MM.1S (cell line): ENCODE results near the gene HJURP.

Source experiments
- DNase-seq: peaks from one replicate; pipeline ENCODE4 v3.0.0-alpha.2; 2015
- H2AFZ ChIP-seq: fragments of 300-600 bp; sonication (generic); 2 replicates; pipeline ENCODE4 v1.6.0; 2016; ENCODE audit warnings: antibody characterized with exemption, low read length
- H3F3A ChIP-seq: fragments of 300-600 bp; sonication (generic); 2 replicates; pipeline ENCODE4 v1.6.1; 2016; ENCODE audit warnings: mild to moderate bottlenecking, antibody characterized with exemption, low read length, moderate library complexity, mixed read lengths; ENCODE audit not compliant: insufficient read depth
- H3K27ac ChIP-seq: fragments of 300-600 bp; sonication (generic); 2 replicates; pipeline ENCODE4 v1.5.1; 2016; ENCODE audit warnings: mild to moderate bottlenecking, low read length
- H3K27me3 ChIP-seq: fragments of 300-600 bp; sonication (generic); replicated peaks from 2 replicates; pipeline ENCODE4 v1.6.0; 2016; ENCODE audit warnings: low read length; ENCODE audit not compliant: insufficient read depth
- H3K36me3 ChIP-seq: fragments of 300-600 bp; sonication (generic); replicated peaks from 2 replicates; pipeline ENCODE4 v1.6.1; 2016; ENCODE audit warnings: mild to moderate bottlenecking, low read length, mixed read lengths; ENCODE audit not compliant: insufficient read depth
- H3K4me1 ChIP-seq: fragments of 300-600 bp; sonication (generic); 2 replicates; pipeline ENCODE4 v1.6.1; 2016; ENCODE audit warnings: low read length, mixed read lengths
- H3K4me2 ChIP-seq: fragments of 300-600 bp; sonication (generic); 2 replicates; pipeline ENCODE4 v1.6.0; 2016; ENCODE audit warnings: low read depth, low read length
- H3K4me3 ChIP-seq: fragments of 300-600 bp; sonication (generic); 2 replicates; pipeline ENCODE4 v1.5.1; 2016; ENCODE audit warnings: low read length, mixed read lengths
- H3K79me2 ChIP-seq: fragments of 300-600 bp; sonication (generic); 2 replicates; pipeline ENCODE4 v1.6.1; 2016; ENCODE audit warnings: mixed run types, low read length, mixed read lengths
- H3K9ac ChIP-seq: fragments of 300-600 bp; sonication (generic); 2 replicates; pipeline ENCODE4 v1.6.1; 2016; ENCODE audit warnings: low read length, mixed read lengths
- H3K9me2 ChIP-seq: fragments of 300-600 bp; sonication (generic); replicated peaks from 2 replicates; pipeline ENCODE4 v1.6.1; 2016; ENCODE audit warnings: mild to moderate bottlenecking, low read length, mixed read lengths; ENCODE audit not compliant: insufficient read depth
- H3K9me3 ChIP-seq: fragments of 300-600 bp; sonication (generic); replicated peaks from 2 replicates; pipeline ENCODE4 v1.6.1; 2016; ENCODE audit warnings: mild to moderate bottlenecking, low read length, mixed read lengths; ENCODE audit not compliant: insufficient read depth
- H4K20me1 ChIP-seq: fragments of 300-600 bp; sonication (generic); 2 replicates; pipeline ENCODE4 v1.6.1; 2016; ENCODE audit warnings: mild to moderate bottlenecking, low read length, moderate library complexity, mixed read lengths; ENCODE audit not compliant: insufficient read depth
- EZH2 ChIP-seq: fragments of 300-600 bp; sonication (generic); optimal IDR thresholded peaks from 2 replicates; pipeline ENCODE3; 2017; ENCODE audit warnings: low read depth, mild to moderate bottlenecking, antibody characterized with exemption, low read length, mixed read lengths
- EZH2phosphoT487 ChIP-seq: fragments of 300-600 bp; sonication (generic); IDR thresholded peaks from 2 replicates; pipeline ENCODE4 v1.6.1; 2018; ENCODE audit warnings: antibody characterized with exemption, low read length
- TF ChIP-seq, protein P1 (sequence below): fragments of 300-600 bp; sonication (generic); IDR thresholded peaks from 2 replicates; pipeline ENCODE4 v1.5.1; 2016; ENCODE audit warnings: antibody characterized with exemption, low read length, mixed read lengths

The HJURP gene

DNA sequence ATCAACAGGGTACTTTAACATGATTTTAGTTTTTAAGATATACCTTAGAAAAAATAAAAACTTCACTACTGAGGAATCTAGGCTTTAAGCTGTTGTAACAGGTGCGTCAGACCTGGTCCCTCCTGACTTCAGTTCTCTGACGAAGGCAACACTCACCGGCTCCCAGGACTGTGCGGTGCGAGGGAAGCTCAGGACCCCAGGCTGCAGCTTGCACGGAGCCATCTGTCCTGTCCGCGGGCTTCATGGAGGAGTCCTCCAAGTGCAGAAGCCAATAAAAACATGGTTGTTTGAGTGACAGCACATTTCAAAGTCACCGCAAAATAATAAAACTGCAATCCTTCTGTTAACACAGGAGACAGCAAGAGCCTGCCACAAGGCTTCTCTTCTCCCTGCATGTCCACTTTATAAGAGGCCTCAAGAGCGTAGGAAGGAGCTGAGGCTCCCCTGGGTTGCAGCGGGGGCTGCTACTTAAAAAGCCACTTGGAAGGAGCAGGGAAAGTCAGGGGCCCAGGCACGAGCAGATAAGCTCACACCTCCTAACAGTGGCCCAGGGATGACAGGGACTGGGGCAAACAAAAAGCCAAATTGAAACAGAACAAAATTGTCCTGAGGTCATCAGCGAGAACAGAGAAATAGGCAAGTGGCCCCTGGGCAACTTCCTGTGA, 4.6 kb downstream of the HJURP start:
- H3K4me3 ChIP-seq, result no peak overlapping the region
- H4K20me1 ChIP-seq, result no peaks in the 10 kb centered on the region
- no peak overlapping the region for H3K4me2 ChIP-seq
- no peak overlapping the region for H3K9ac ChIP-seq
- TF ChIP-seq, protein P1, sequence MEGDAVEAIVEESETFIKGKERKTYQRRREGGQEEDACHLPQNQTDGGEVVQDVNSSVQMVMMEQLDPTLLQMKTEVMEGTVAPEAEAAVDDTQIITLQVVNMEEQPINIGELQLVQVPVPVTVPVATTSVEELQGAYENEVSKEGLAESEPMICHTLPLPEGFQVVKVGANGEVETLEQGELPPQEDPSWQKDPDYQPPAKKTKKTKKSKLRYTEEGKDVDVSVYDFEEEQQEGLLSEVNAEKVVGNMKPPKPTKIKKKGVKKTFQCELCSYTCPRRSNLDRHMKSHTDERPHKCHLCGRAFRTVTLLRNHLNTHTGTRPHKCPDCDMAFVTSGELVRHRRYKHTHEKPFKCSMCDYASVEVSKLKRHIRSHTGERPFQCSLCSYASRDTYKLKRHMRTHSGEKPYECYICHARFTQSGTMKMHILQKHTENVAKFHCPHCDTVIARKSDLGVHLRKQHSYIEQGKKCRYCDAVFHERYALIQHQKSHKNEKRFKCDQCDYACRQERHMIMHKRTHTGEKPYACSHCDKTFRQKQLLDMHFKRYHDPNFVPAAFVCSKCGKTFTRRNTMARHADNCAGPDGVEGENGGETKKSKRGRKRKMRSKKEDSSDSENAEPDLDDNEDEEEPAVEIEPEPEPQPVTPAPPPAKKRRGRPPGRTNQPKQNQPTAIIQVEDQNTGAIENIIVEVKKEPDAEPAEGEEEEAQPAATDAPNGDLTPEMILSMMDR, result no peak
- TF ChIP-seq EZH2 (no peak), EZH2phosphoT487 (no peak)
- H3K4me1 ChIP-seq, result 0 out of 2 replicates have a peak, but pooled peaks cover 3% of the 10 kb centered on the region
- H2AFZ ChIP-seq, result no peak overlapping the region
- no peak overlapping the region for H3K27ac ChIP-seq
- no peaks in the 10 kb centered on the region for H3K9me2 ChIP-seq
- peaks cover 88% of the 10 kb centered on the region for H3K79me2 ChIP-seq
- 0 out of 2 replicates have a peak, but pooled peaks cover 4% of the 10 kb centered on the region for H3F3A ChIP-seq
- peaks cover 7% of the 10 kb centered on the region; the same call in 1 of the 2 replicates for H3K36me3 ChIP-seq
- H3K27me3 ChIP-seq, result no peaks in the 10 kb centered on the region
- no peaks in the 10 kb centered on the region for H3K9me3 ChIP-seq
- DNase-seq, result no peak

DNA sequence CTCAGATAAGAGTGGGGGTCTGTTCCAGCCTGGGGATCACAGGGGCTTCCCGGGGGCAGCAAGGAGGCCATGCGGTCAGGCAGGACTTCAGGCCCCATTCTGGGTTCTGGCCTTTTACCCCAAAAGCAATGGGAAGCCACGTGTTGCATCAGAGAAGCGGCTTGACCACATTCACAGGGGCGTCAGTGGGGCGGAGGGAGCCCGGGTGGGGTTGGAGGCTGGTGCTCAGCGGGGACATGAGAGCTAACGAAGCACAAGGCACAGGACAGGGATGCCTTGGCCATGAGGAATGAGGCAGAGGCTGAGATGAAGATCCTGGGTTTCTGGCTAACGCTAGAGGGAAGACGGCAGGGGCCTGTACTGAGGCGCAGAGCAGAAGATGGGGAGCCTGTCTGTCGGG, 6.1 kb downstream of the HJURP start:
- H3K9me2 ChIP-seq, result no peaks in the 10 kb centered on the region
- no peak overlapping the region for H2AFZ ChIP-seq
- no peak overlapping the region for H3K4me2 ChIP-seq
- no peaks in the 10 kb centered on the region for H3K9me3 ChIP-seq
- H3K27me3 ChIP-seq, result no peaks in the 10 kb centered on the region
- peaks cover 89% of the 10 kb centered on the region for H3K79me2 ChIP-seq
- 0 out of 2 replicates have a peak, but pooled peaks cover 3% of the 10 kb centered on the region for H3K4me1 ChIP-seq
- no peak overlapping the region for H3K27ac ChIP-seq
- no peak overlapping the region for H3K4me3 ChIP-seq
- peaks cover 12% of the 10 kb centered on the region; the same call in 1 of the 2 replicates for H3K36me3 ChIP-seq
- TF ChIP-seq EZH2phosphoT487, result no peak
- TF ChIP-seq, protein P1, result no peak
- no peak for TF ChIP-seq EZH2
- 0 out of 2 replicates have a peak, but pooled peaks cover 4% of the 10 kb centered on the region for H3F3A ChIP-seq
- no peak for DNase-seq
- H3K9ac ChIP-seq, result no peak overlapping the region
- no peaks in the 10 kb centered on the region for H4K20me1 ChIP-seq

DNA sequence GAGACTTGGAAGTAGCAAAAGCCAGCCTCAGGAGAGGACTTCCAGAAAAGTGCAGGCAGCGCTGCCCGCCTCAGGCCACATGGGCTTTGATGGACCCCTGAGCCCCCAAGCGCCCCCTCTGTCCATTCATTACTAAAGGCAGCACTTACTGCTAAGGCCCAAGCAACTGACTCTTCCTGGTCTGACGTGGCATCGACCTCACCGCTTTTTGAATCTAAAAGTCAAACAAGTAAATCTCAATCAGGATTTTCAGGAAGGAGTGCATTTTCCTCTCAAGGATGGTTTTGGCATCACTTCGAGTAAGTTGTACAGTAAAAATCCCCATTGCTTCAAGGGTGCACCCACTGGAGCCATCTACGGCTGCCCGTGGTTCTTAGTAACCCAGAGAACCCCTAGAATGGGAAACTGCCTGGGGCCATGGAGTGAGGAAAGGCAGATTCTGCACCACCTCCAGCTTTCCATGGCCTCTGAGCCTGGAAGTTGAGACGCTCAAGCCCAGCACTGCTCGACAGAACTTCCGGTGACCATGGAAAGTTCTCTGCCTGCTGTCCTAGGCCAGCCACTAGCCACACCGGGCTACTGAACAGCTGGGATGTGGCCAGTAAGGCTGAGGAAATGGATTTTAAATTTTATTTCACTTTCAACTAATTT, 7.0 kb downstream of the HJURP start:
- Histone ChIP-seq H3K4me2 (no peak overlapping the region), H3K4me3 (no peak overlapping the region), H3K27ac (no peak overlapping the region), H4K20me1 (no peaks in the 10 kb centered on the region), H3K79me2 (peaks cover 89% of the 10 kb centered on the region), H3K9me2 (no peaks in the 10 kb centered on the region), H3K9ac (no peak overlapping the region), H3K36me3 (peaks cover 15% of the 10 kb centered on the region; the same call in 1 of the 2 replicates), H3K9me3 (no peaks in the 10 kb centered on the region), H3F3A (0 out of 2 replicates have a peak, but pooled peaks cover 4% of the 10 kb centered on the region), H3K27me3 (no peaks in the 10 kb centered on the region), H2AFZ (no peak overlapping the region), H3K4me1 (0 out of 2 replicates have a peak, but pooled peaks cover 3% of the 10 kb centered on the region)
- no peak for DNase-seq
- TF ChIP-seq EZH2phosphoT487 (no peak), EZH2 (no peak)
- TF ChIP-seq, protein P1, result no peak
